Pancreas (tissue), 10 donors: Measurements from ENCODE around the gene HNRNPH2. TPM values are rescaled to one million over a fixed set of nuclear protein-coding genes. Genes with fewer than 3 reads are reported as not detected.
A peak's percentile ranks its signal among the peaks of the same experiment; 100 is the strongest.

ENCODE experiments used
- ATAC-seq, 4 donors: fragments of 200-7000 bp; cut with Tn5 transposase; one replicate each; pipeline versions ENCODE4 v1.8.0 to v1.9.1; 2020; ENCODE audit warnings: mild to moderate bottlenecking in 4 of 4, moderate library complexity in 4 of 4
- DNase-seq, 6 donors: peaks; one replicate each; pipeline ENCODE4 v3.0.0-alpha.2; 2020
- FAIRE-seq: peaks from 2 replicates; lab custom pipeline; 2012; peaks lifted over from hg19 to GRCh38; lab: Jason Lieb, UNC
- H3K27ac ChIP-seq, 4 donors: fragments of 200-600 bp; sonication (generic); 1 replicate in 3 of 4; 2 replicates in 1 of 4; pipeline versions ENCODE4 v1.5.0 to v1.8.0; 2020
- H3K27me3 ChIP-seq, 4 donors: fragments of 200-600 bp; one replicate each; pipeline ENCODE4 v1.8.0; 2021
- H3K36me3 ChIP-seq, 3 donors: fragments of 200-600 bp; sonication (generic) in 1 of 3; one replicate each; pipeline versions ENCODE4 v1.5.0 to v1.8.0; 2020 to 2021
- H3K4me1 ChIP-seq, 3 donors: fragments of 200-600 bp; one replicate each; pipeline ENCODE4 v1.8.0; 2021
- H3K4me3 ChIP-seq, 4 donors: fragments of 200-600 bp; sonication (generic) in 2 of 4; one replicate each; pipeline versions ENCODE4 v1.5.0 to v1.8.0; 2020 to 2021
- H3K9me3 ChIP-seq, 4 donors: fragments of 200-600 bp; one replicate each; pipeline ENCODE4 v1.8.0; 2021
- CTCF ChIP-seq, 4 donors: fragments of 200-600 bp; sonication (generic) in 3 of 4; IDR thresholded peaks; one replicate each; pipeline versions ENCODE4 v1.5.0 to v1.8.0; 2021; ENCODE audit warnings: antibody characterized with exemption in 4 of 4
- WGBS, 2 donors: extraction: QIAGEN DNeasy Blood & Tissue Kit; methylation state at CpG; one replicate each; pipeline ENCODE4 v1.1.7; 2013; 5-methylcytosine and 5-hydroxymethylcytosine counted together
- intact Hi-C, 3 donors: fragments of 100-400 bp; cut with DNase I; formaldehyde crosslinking; loops; one replicate each; pipeline versions ENCODE4 v1.11.1 to v1.14.2; 2022
- polyA plus RNA-seq, 2 donors: library from polyadenylated mRNA; stranded (reverse); fragments of 200-250 nt; gene quantifications; one replicate each; pipeline ENCODE4 v1.2.3, GENCODE V29; 2013
- total RNA-seq, 6 donors: library from RNA; stranded (reverse); fragmentation: NEBNext Ultra II Directional in 4 of 6; extraction: Animal tissue kit (Norgen Biotek cat#: 25700) in 4 of 6; gene quantifications; one replicate each; pipeline versions ENCODE4 v1.2.1 to v1.2.4, GENCODE V29; 2021 to 2023
- donor health status: healthy with polysubstance abuse.
- donor health status: DM: no; HTN: no; CAD: no; lungs with moderate emphysema.
- donor health status: DM: no; HTN: no; CAD: no.
- donor health status: control.
- donor health status: control.
- donor health status: Bipolar disorder and iron deficiency.
- donor health status: DM: yes; HTN: yes; CAD: no.
- donor health status: DM: no; HTN: no; CAD: no.
- donor health status: DM: no; HTN: no; CAD: no.
- donor health status: DM: yes; HTN: yes; CAD: no.

The HNRNPH2 gene
- total and polyA plus RNA-seq, 8 donors: 15.0 to 42.5 (median 23.3) TPM

- Histone ChIP-seq H3K9me3 (no peaks in the 10 kb centered on the region), H3K4me3 (no peak overlapping the region), H3K36me3 (no peaks in the 10 kb centered on the region), H3K27ac (no peak overlapping the region), H3K4me1 (peaks cover 0 to 5% (median 0%) of the 10 kb centered on the region in 3 donors), H3K27me3 (peaks cover 0 to 4% (median 0%) of the 10 kb centered on the region in 4 donors)
- no peak for TF ChIP-seq CTCF (IDR thresholded peaks at IDR 0.05)
- intact Hi-C loops: no loop called here
- 60 to 78% methylated on average over 2 of the region's 2 CpGs for WGBS, 2 donors
- DNase-seq: peak in 2 of 6 donors; percentile 39 to 63
- FAIRE-seq: no peak
- peak in 2 of 4 donors; percentile 58 to 87 for ATAC-seq
Measured at GRCh38 chrX:101450961-101451360, 42.9 kb downstream of the HNRNPH2 start.

GRCh38 chrX:101452056-101452455, 44.0 kb downstream of the HNRNPH2 start:
- H3K4me1 ChIP-seq: peaks cover 0 to 5% (median 0%) of the 10 kb centered on the region in 3 donors
- no peak for ATAC-seq
- no peak for DNase-seq
- no peak for TF ChIP-seq CTCF (IDR thresholded peaks at IDR 0.05)
- intact Hi-C loops: no loop called here
- no peaks in the 10 kb centered on the region for H3K36me3 ChIP-seq
- peaks cover 0 to 4% (median 0%) of the 10 kb centered on the region in 4 donors for H3K27me3 ChIP-seq
- 73 to 87% methylated on average over 3 of the region's 3 CpGs for WGBS, 2 donors
- H3K9me3 ChIP-seq: no peaks in the 10 kb centered on the region
- H3K4me3 ChIP-seq: no peak overlapping the region
- no peak overlapping the region for H3K27ac ChIP-seq
- no peak for FAIRE-seq

GRCh38 chrX:101460669-101461068, 52.6 kb downstream of the HNRNPH2 start:
- no peaks in the 10 kb centered on the region for H3K9me3 ChIP-seq
- ATAC-seq: no peak
- H3K36me3 ChIP-seq: no peaks in the 10 kb centered on the region
- intact Hi-C loops: no loop called here
- WGBS, 2 donors: 76 to 83% methylated on average over 1 of the region's 1 CpG
- no peak overlapping the region for H3K27ac ChIP-seq
- DNase-seq: no peak
- no peaks in the 10 kb centered on the region for H3K4me1 ChIP-seq
- H3K4me3 ChIP-seq: no peak overlapping the region
- peaks cover 0 to 3% (median 0%) of the 10 kb centered on the region in 4 donors for H3K27me3 ChIP-seq
- no peak for TF ChIP-seq CTCF (IDR thresholded peaks at IDR 0.05)
- FAIRE-seq: no peak

- FAIRE-seq: no peak
- peak in 3 of 4 donors; percentile 56 to 73 (median 68) for ATAC-seq
- H3K4me3 ChIP-seq: no peak overlapping the region
- TF ChIP-seq CTCF (IDR thresholded peaks at IDR 0.05): no peak
- no peaks in the 10 kb centered on the region for H3K27me3 ChIP-seq
- no peak for DNase-seq
- no peaks in the 10 kb centered on the region for H3K9me3 ChIP-seq
- no peaks in the 10 kb centered on the region for H3K4me1 ChIP-seq
- H3K27ac ChIP-seq: no peak overlapping the region
- 54 to 73% methylated on average over 3 of the region's 3 CpGs for WGBS, 2 donors
- H3K36me3 ChIP-seq: no peaks in the 10 kb centered on the region
- intact Hi-C loops: no loop called here
Measured at GRCh38 chrX:101462892-101463291, 54.9 kb downstream of the HNRNPH2 start.

Other genes with a start within 250 kb of the HNRNPH2 start
- under 1 TPM in 3 of 6 donors, not detected in 3; 0.06 to 0.31 (median 0.06) TPM for gene DRP2, start 188.4 kb upstream of the HNRNPH2 start, total RNA-seq
- gene DRP2, start 188.4 kb upstream of the HNRNPH2 start, polyA plus RNA-seq: under 1 TPM; 0.02 to 0.04 TPM
- under 1 TPM in 1 of 6 donors, not detected in 5; 0.08 TPM for gene TAF7L, start 116.9 kb upstream of the HNRNPH2 start, total RNA-seq
- gene TAF7L, start 116.9 kb upstream of the HNRNPH2 start, polyA plus RNA-seq: under 1 TPM in 1 of 2 donors, not detected in 1; 0.05 TPM
- 1 to 10 TPM; 2.7 to 6.5 (median 5.7) TPM for gene TIMM8A, start 59.5 kb upstream of the HNRNPH2 start, total RNA-seq
- 1 to 10 TPM; 2.0 to 3.2 TPM for gene TIMM8A, start 59.5 kb upstream of the HNRNPH2 start, polyA plus RNA-seq
- gene BTK, start 22.0 kb upstream of the HNRNPH2 start, total RNA-seq: 1 to 10 TPM in 3 of 6 donors, under 1 TPM in 3; 0.43 to 5.6 (median 0.97) TPM
- 1 to 10 TPM in 1 of 2 donors, under 1 TPM in 1; 0.53 to 1.7 TPM for gene BTK, start 22.0 kb upstream of the HNRNPH2 start, polyA plus RNA-seq
- gene RPL36A, start 17.2 kb upstream of the HNRNPH2 start, total RNA-seq: 100 to 1,000 TPM in 4 of 6 donors, 10 to 100 TPM in 2; 78.4 to 258 (median 115) TPM
- 1,000 to 10,000 TPM; 1,169 to 1,515 TPM for gene RPL36A, start 17.2 kb upstream of the HNRNPH2 start, polyA plus RNA-seq
- gene GLA, start 297 bp upstream of the HNRNPH2 start, total RNA-seq: 10 to 100 TPM in 1 of 6 donors, 1 to 10 TPM in 5; 5.1 to 12.8 (median 7.3) TPM
- 10 to 100 TPM; 11.2 to 20.5 TPM for gene GLA, start 297 bp upstream of the HNRNPH2 start, polyA plus RNA-seq
- 1 to 10 TPM; 3.2 to 9.4 (median 6.4) TPM for gene ARMCX4, start 77.2 kb downstream of the HNRNPH2 start, total RNA-seq
- gene ARMCX4, start 77.2 kb downstream of the HNRNPH2 start, polyA plus RNA-seq: 10 to 100 TPM; 11.9 to 13.5 TPM
- gene ARMCX1, start 142.3 kb downstream of the HNRNPH2 start, total RNA-seq: 10 to 100 TPM in 2 of 6 donors, 1 to 10 TPM in 4; 5.2 to 14.2 (median 9.7) TPM
- 10 to 100 TPM in 1 of 2 donors, 1 to 10 TPM in 1; 9.0 to 16.8 TPM for gene ARMCX1, start 142.3 kb downstream of the HNRNPH2 start, polyA plus RNA-seq
- gene ARMCX6, start 209.8 kb downstream of the HNRNPH2 start, total RNA-seq: 10 to 100 TPM; 20.9 to 33.0 (median 26.0) TPM
- 10 to 100 TPM; 15.7 to 34.5 TPM for gene ARMCX6, start 209.8 kb downstream of the HNRNPH2 start, polyA plus RNA-seq
- 10 to 100 TPM; 35.9 to 49.9 (median 42.3) TPM for gene ARMCX3, start 214.9 kb downstream of the HNRNPH2 start, total RNA-seq
- gene ARMCX3, start 214.9 kb downstream of the HNRNPH2 start, polyA plus RNA-seq: 10 to 100 TPM; 37.4 to 48.7 TPM